ENCODE results near the gene FKBP2.
A peak's percentile ranks its signal among the peaks of the same experiment; 100 is the strongest.

- TF ChIP-seq CTCF (CRISPR knock-in tag; IDR thresholded peaks at IDR 0.05) (peak; percentile 29; the same call in 1 of the 2 replicates), CENPX (CRISPR knock-in tag; IDR thresholded peaks at IDR 0.05) (no peak), RAD51 (IDR thresholded peaks at IDR 0.05; ENCODE audit: borderline replicate concordance) (no peak), CHD2 (IDR thresholded peaks at IDR 0.05; ENCODE audit: low read depth, low read length) (no peak), SOX5 (CRISPR knock-in tag; IDR thresholded peaks at IDR 0.05; ENCODE audit: borderline replicate concordance) (peak; percentile 40; the same call in 1 of the 2 replicates), EZH2 (conservative IDR thresholded peaks at IDR 0.05; ENCODE audit: low read depth, low read length) (no peak), FOXO1 (CRISPR knock-in tag; IDR thresholded peaks at IDR 0.05) (peak; percentile 9; the same call in 1 of the 2 replicates), SRY (CRISPR knock-in tag; IDR thresholded peaks at IDR 0.05) (no peak), POLR2AphosphoS5 (IDR thresholded peaks at IDR 0.05; ENCODE audit: low read depth, low read length) (no peak), NFIC (IDR thresholded peaks at IDR 0.05; ENCODE audit: low read length) (peak; percentile 15; the same call in 1 of the 2 replicates), NR2C2 (CRISPR knock-in tag; IDR thresholded peaks at IDR 0.05; ENCODE audit: borderline replicate concordance) (peak; percentile 100), SRSF1 (optimal IDR thresholded peaks at IDR 0.05; ENCODE audit: low read depth, low read length) (peak; percentile 85), MXI1 (IDR thresholded peaks at IDR 0.05; ENCODE audit: borderline replicate concordance, low read depth, low read length) (peak; percentile 39; the same call in 1 of the 3 replicates)
Measured at GRCh38 chr11:64269540-64270220, 28.8 kb downstream of the FKBP2 start.

Measured in HepG2 (cell line).